Measurements from ENCODE around the gene ERFE. TPM values are rescaled to one million over a fixed set of nuclear protein-coding genes. Genes with fewer than 3 reads are reported as not detected.

ERFE gene
- total and polyA plus RNA-seq, 2 donors (not counting 3 experiments of a cell fraction or from before 2014, with no cell fraction given) = 0.65 to 1.2 TPM

DNA sequence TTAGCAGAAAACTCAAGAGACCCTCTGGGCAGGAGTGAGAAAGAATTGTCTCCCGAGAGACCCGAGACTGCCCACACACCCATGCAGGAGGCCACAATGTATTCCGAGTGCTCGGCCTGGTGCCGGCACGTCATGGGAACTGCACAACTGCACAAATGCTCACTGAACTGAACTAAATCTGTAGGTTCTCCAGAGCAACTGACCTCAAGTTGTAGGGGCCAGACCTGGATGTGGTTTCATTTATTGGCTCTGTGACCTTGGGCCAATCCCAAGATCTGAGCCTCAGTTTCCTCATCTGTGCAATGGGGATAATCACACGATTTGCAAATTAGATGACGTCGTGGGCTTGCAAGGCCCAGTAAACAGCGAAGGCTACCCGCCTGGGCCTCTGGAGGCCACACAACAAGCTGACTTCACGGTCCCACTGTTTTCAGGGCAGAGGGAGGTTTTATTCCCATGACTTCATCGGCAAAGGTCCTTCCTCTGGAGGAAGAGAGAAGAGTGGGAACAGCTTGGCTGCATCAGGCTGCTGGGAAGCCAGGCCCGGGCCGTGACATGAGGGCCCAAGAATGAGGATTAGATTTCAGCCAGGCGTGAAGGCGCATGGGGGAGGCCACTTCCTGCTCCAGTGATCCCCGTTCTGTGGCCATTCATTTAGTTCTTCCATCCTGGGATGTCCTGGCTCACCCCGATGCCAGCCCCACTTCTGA lies 3.6 kb upstream of the ERFE start:
- Histone ChIP-seq H4K20me1 (replicated peaks; ENCODE audit: control insufficient read depth, extremely low read depth, insufficient read depth, low read length) (no peaks in the 10 kb centered on the region), H3K9me3 (replicated peaks; ENCODE audit: control insufficient read depth, insufficient read depth, low read length) (no peaks in the 10 kb centered on the region), H3K4me1 (ENCODE audit: control insufficient read depth, extremely low read depth, insufficient read depth, low read length) (no peaks in the 10 kb centered on the region), H3K9me1 (replicated peaks; ENCODE audit: control insufficient read depth, extremely low read depth, insufficient read depth, low read length) (no peaks in the 10 kb centered on the region), H3K4me3 (replicated peaks in 1 of 3; ENCODE audit: insufficient read depth in 1 of 3, low read depth in 1 of 3, low read length in 3 of 3) (no peak overlapping the region), H3K36me3 (ENCODE audit: control insufficient read depth in 2 of 2, extremely low read depth in 1 of 2, insufficient read depth in 2 of 2, low read length in 2 of 2) (no peaks in the 10 kb centered on the region), H3K27me3 (ENCODE audit: control insufficient read depth in 2 of 2, insufficient read depth in 2 of 2, low read length in 2 of 2) (peaks cover 0 to 3% of the 10 kb centered on the region in 2 experiments), H3K27ac (ENCODE audit: insufficient read depth, low read depth, low read length) (no peak overlapping the region), H3K9ac (replicated peaks; ENCODE audit: extremely low read depth, insufficient read depth, low read length) (no peak overlapping the region), H3K79me2 (ENCODE audit: control insufficient read depth, insufficient read depth, low read length) (no peaks in the 10 kb centered on the region), H3K4me2 (ENCODE audit: insufficient read depth, low read length) (no peak overlapping the region), H2AFZ (ENCODE audit: low read depth, low read length) (no peak overlapping the region)
- FAIRE-seq (no peak), DNase-seq (ENCODE audit: low read depth, low spot score) (no peak)
- dilution Hi-C loops (cut with MboI; ENCODE audit: extremely low pct_ligation_motif_present, low sequenced_read_pairs) (no loop called here), intact Hi-C loops (cut with micrococcal nuclease) (no loop called here)
- TF ChIP-seq, protein P1, sequence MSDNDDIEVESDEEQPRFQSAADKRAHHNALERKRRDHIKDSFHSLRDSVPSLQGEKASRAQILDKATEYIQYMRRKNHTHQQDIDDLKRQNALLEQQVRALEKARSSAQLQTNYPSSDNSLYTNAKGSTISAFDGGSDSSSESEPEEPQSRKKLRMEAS (IDR thresholded peaks at IDR 0.05; ENCODE audit: insufficient read depth, insufficient read length) = no peak
- TF ChIP-seq FOS (IDR thresholded peaks at IDR 0.05; ENCODE audit: borderline replicate concordance, insufficient read depth, low read length) (no peak), MYC (IDR thresholded peaks at IDR 0.05; ENCODE audit: low read depth, low read length) (no peak), JUN (IDR thresholded peaks at IDR 0.05; ENCODE audit: borderline replicate concordance, insufficient read depth, insufficient read length, low read depth) (no peak), POLR2A (IDR thresholded peaks at IDR 0.05; ENCODE audit: low read depth, low read length) (no peak), POLR2AphosphoS5 (IDR thresholded peaks at IDR 0.05; ENCODE audit: insufficient read depth, low read depth, low read length) (no peak), EZH2 (IDR thresholded peaks at IDR 0.05; ENCODE audit: borderline replicate concordance, low read depth, low read length, severe bottlenecking) (no peak), GATA2 (IDR thresholded peaks at IDR 0.05; ENCODE audit: insufficient read depth, insufficient read length, low read depth, low read length) (no peak)
- TF ChIP-seq, protein P2, sequence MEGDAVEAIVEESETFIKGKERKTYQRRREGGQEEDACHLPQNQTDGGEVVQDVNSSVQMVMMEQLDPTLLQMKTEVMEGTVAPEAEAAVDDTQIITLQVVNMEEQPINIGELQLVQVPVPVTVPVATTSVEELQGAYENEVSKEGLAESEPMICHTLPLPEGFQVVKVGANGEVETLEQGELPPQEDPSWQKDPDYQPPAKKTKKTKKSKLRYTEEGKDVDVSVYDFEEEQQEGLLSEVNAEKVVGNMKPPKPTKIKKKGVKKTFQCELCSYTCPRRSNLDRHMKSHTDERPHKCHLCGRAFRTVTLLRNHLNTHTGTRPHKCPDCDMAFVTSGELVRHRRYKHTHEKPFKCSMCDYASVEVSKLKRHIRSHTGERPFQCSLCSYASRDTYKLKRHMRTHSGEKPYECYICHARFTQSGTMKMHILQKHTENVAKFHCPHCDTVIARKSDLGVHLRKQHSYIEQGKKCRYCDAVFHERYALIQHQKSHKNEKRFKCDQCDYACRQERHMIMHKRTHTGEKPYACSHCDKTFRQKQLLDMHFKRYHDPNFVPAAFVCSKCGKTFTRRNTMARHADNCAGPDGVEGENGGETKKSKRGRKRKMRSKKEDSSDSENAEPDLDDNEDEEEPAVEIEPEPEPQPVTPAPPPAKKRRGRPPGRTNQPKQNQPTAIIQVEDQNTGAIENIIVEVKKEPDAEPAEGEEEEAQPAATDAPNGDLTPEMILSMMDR (IDR thresholded peaks at IDR 0.05; ENCODE audit: extremely low read depth in 1 of 2, insufficient read depth in 1 of 2, low read depth in 1 of 2, low read length in 2 of 2) = no peak
- POLR2A ChIA-PET = no interaction called here
- CTCF ChIA-PET = interaction anchor here (1.6 kb wide), 1 partner anchor 109 kb away, joined by 4 read pairs; no protein-coding TSS in a partner anchor
- no TSS peak for BruUV-seq (replicated peaks)

All from endothelial cell of umbilical vein (primary cell).